ENCODE results near the gene ZNF423. TPM values are rescaled to one million over a fixed set of nuclear protein-coding genes. Genes with fewer than 3 reads are reported as not detected.
A peak's percentile ranks its signal among the peaks of the same experiment; 100 is the strongest.

ZNF423 gene
- total RNA-seq, 1 experiment from 2014 or later = 0.20 TPM

DNA sequence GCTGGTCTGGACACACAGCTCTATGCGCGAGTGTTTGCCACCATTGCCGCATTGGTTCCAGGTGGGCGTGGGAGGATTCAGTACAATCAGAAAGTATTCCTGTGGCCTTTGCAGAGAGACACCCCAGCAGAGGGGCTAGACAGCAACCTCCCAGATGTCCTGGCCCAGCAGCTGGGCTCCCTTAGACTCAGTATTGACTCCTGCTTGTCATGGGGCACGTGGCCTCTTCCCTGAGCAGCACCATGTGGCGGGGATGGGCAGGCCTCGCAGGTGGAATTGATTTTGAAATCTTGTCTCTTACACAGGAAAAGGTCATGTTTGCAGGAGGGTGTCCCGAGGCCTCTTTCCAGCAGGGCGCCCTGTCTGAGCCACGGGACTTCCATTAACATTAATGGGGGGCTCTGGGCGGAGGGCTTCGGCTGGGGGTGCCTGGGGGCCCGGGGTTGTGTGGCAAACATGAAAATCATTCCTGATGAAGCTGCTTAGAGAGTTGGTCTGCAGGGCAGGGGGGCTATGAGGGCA lies 385.9 kb downstream of the ZNF423 start:
- CTCF ChIA-PET = no interaction called here
- no peaks in the 10 kb centered on the region for H3K9me3 ChIP-seq

DNA sequence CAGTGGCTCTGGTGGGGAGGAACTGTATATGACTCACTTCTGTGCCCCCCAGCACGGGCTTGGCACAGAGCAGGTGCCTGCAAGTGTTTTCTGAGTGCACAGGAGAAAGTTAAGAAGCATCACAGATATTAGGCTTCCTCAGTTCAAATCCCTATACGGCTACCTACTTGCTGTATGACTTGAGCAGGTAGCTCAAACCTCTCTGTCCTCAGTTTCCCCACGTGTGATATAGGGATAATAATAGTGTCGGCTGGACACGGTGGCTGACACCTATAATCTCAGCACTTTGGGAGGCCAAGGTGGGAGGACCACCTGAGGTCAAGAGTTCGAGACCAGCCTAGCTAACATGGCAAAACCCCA lies 386.6 kb downstream of the ZNF423 start:
- ChIA-PET POLR2A (no interaction called here), CTCF (no interaction called here)
- DNase-seq = peak in 1 of 2 experiments; percentile 3
- Histone ChIP-seq H3K4me3 (ENCODE audit: low read depth, low read length) (no peak overlapping the region), H3K27me3 (replicated peaks; ENCODE audit: control insufficient read depth, insufficient read depth, low read length) (no peaks in the 10 kb centered on the region), H3K36me3 (ENCODE audit: control insufficient read depth, insufficient read depth, low read length) (no peaks in the 10 kb centered on the region), H3K9me3 (no peaks in the 10 kb centered on the region), H3K4me1 (no peaks in the 10 kb centered on the region)
- H3K9me3 Mint-ChIP-seq (ENCODE audit: unreplicated experiment) = no peaks in the 10 kb centered on the region
- H3K27ac Mint-ChIP-seq (ENCODE audit: unreplicated experiment) = no peak overlapping the region
- intact Hi-C loops (cut with micrococcal nuclease; ENCODE audit: unreplicated experiment) = no loop called here
- no peaks in the 10 kb centered on the region for H3K36me3 Mint-ChIP-seq (ENCODE audit: insufficient read depth, unreplicated experiment)
- no peak overlapping the region for H3K4me3 Mint-ChIP-seq (ENCODE audit: unreplicated experiment)
- peaks cover 18% of the 10 kb centered on the region for H3K27me3 Mint-ChIP-seq (ENCODE audit: insufficient read depth, unreplicated experiment)
- BruUV-seq (replicated peaks) = no TSS peak
- no peaks in the 10 kb centered on the region for H3K4me1 Mint-ChIP-seq (ENCODE audit: low read depth, unreplicated experiment)
- TF ChIP-seq, protein P1, sequence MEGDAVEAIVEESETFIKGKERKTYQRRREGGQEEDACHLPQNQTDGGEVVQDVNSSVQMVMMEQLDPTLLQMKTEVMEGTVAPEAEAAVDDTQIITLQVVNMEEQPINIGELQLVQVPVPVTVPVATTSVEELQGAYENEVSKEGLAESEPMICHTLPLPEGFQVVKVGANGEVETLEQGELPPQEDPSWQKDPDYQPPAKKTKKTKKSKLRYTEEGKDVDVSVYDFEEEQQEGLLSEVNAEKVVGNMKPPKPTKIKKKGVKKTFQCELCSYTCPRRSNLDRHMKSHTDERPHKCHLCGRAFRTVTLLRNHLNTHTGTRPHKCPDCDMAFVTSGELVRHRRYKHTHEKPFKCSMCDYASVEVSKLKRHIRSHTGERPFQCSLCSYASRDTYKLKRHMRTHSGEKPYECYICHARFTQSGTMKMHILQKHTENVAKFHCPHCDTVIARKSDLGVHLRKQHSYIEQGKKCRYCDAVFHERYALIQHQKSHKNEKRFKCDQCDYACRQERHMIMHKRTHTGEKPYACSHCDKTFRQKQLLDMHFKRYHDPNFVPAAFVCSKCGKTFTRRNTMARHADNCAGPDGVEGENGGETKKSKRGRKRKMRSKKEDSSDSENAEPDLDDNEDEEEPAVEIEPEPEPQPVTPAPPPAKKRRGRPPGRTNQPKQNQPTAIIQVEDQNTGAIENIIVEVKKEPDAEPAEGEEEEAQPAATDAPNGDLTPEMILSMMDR (IDR thresholded peaks at IDR 0.05; ENCODE audit: insufficient read depth in 1 of 2, low read depth in 1 of 2, low read length in 1 of 2, severe bottlenecking in 1 of 2, unreplicated experiment in 1 of 2) = no peak

More for the DNA sequence above, 385.9 kb downstream of the ZNF423 start:
- Histone ChIP-seq H3K4me3 (ENCODE audit: low read depth, low read length) (no peak overlapping the region), H3K4me1 (no peaks in the 10 kb centered on the region), H3K36me3 (ENCODE audit: control insufficient read depth, insufficient read depth, low read length) (no peaks in the 10 kb centered on the region), H3K27me3 (replicated peaks; ENCODE audit: control insufficient read depth, insufficient read depth, low read length) (no peaks in the 10 kb centered on the region)
- peak in 1 of 2 experiments; percentile 19 for DNase-seq
- no peaks in the 10 kb centered on the region for H3K36me3 Mint-ChIP-seq (ENCODE audit: insufficient read depth, unreplicated experiment)
- TF ChIP-seq, protein P1 (IDR thresholded peaks at IDR 0.05; ENCODE audit: insufficient read depth in 1 of 2, low read depth in 1 of 2, low read length in 1 of 2, severe bottlenecking in 1 of 2, unreplicated experiment in 1 of 2) = no peak
- H3K9me3 Mint-ChIP-seq (ENCODE audit: unreplicated experiment) = no peaks in the 10 kb centered on the region
- peaks cover 14% of the 10 kb centered on the region for H3K27me3 Mint-ChIP-seq (ENCODE audit: insufficient read depth, unreplicated experiment)
- POLR2A ChIA-PET = no interaction called here
- intact Hi-C loops (cut with micrococcal nuclease; ENCODE audit: unreplicated experiment) = no loop called here
- H3K4me1 Mint-ChIP-seq (ENCODE audit: low read depth, unreplicated experiment) = no peaks in the 10 kb centered on the region
- no peak overlapping the region for H3K4me3 Mint-ChIP-seq (ENCODE audit: unreplicated experiment)
- no TSS peak for BruUV-seq (replicated peaks)
- H3K27ac Mint-ChIP-seq (ENCODE audit: unreplicated experiment) = no peak overlapping the region

DNA sequence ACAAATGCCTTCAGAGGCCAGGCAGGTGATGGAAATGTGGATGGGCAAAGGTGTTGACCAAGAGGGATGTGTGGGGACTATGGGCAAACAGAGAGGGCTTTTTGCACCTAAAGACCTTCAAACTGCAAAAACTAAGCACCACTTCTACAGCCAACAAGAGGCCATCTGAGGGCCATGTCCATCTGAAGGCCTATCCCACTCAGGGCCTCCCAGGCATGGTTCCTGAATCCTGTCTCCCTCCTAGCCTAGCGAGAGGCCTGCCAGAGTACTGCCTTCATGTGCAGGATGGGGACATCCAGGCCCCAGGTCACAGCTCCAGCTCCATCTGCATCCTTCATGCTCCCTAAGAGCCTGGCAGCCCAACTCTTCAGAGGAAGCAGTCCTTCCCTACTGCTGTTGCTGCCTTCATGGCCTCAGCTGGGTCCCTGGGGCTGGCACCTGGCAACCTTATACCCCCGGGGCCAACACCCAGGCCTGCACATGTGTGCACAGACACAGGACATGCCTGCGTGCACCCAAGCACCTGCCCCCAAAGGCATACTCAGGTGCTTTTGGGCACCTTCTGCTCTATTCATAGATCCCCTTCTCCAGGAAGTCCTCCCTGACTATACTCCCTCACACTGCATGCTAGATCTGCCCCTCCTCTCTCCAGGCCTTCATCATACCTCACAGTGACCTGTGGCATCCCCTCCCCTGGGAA lies 387.2 kb downstream of the ZNF423 start:
- intact Hi-C loops (cut with micrococcal nuclease; ENCODE audit: unreplicated experiment) = no loop called here
- Histone ChIP-seq H3K27me3 (replicated peaks; ENCODE audit: control insufficient read depth, insufficient read depth, low read length) (no peaks in the 10 kb centered on the region), H3K9me3 (no peaks in the 10 kb centered on the region), H3K36me3 (ENCODE audit: control insufficient read depth, insufficient read depth, low read length) (no peaks in the 10 kb centered on the region), H3K4me1 (no peaks in the 10 kb centered on the region), H3K4me3 (ENCODE audit: low read depth, low read length) (no peak overlapping the region)
- TF ChIP-seq, protein P1 (IDR thresholded peaks at IDR 0.05; ENCODE audit: insufficient read depth in 1 of 2, low read depth in 1 of 2, low read length in 1 of 2, severe bottlenecking in 1 of 2, unreplicated experiment in 1 of 2) = no peak
- H3K27me3 Mint-ChIP-seq (ENCODE audit: insufficient read depth, unreplicated experiment) = peaks cover 18% of the 10 kb centered on the region
- ChIA-PET POLR2A (no interaction called here), CTCF (no interaction called here)
- H3K4me3 Mint-ChIP-seq (ENCODE audit: unreplicated experiment) = no peak overlapping the region
- H3K27ac Mint-ChIP-seq (ENCODE audit: unreplicated experiment) = no peak overlapping the region
- no peaks in the 10 kb centered on the region for H3K36me3 Mint-ChIP-seq (ENCODE audit: insufficient read depth, unreplicated experiment)
- BruUV-seq (replicated peaks) = no TSS peak
- no peak for DNase-seq
- H3K9me3 Mint-ChIP-seq (ENCODE audit: unreplicated experiment) = no peaks in the 10 kb centered on the region
- H3K4me1 Mint-ChIP-seq (ENCODE audit: low read depth, unreplicated experiment) = no peaks in the 10 kb centered on the region
